IMR-90 (cell line): ENCODE results near the gene DUSP10. TPM values are rescaled to one million over a fixed set of nuclear protein-coding genes. Genes with fewer than 3 reads are reported as not detected.

Experiments
- ATAC-seq: fragments of 200-7000 bp; cut with Tn5 transposase; 2 replicates; pipeline ENCODE4 v1.9.1; 2020; ENCODE audit warnings: low read depth, mild to moderate bottlenecking, moderate library complexity
- BruUV-seq: library from RNA; stranded (reverse); fragments of 400-500 nt; replicated peaks from 2 replicates; lab custom pipeline; 2021; lab: Mats Ljungman, UMichigan
- CTCF ChIA-PET: fragments of 300-600 bp; formaldehyde crosslinking; extraction: SDS; loops from one replicate; lab custom pipeline; 2021; ENCODE audit warnings: antibody characterized with exemption; lab: Yijun Ruan, JAX
- POLR2A ChIA-PET: fragments of 300-600 bp; sonication (Branson Sonifier 250); formaldehyde crosslinking; loops from one replicate; lab custom pipeline; 2022; ENCODE audit warnings: antibody characterized with exemption; ENCODE audit not compliant: unreplicated experiment; lab: Charles Lee
- DNase-seq: peaks from one replicate; pipeline ENCODE4 v3.0.0; 2013
- H2AFZ ChIP-seq: replicated peaks from 2 replicates; pipeline ENCODE3; 2013; ENCODE audit warnings: low read length, mild to moderate bottlenecking; ENCODE audit not compliant: poor library complexity
- H2AK5ac ChIP-seq: 2 replicates; pipeline ENCODE4 v1.6.1; 2013; ENCODE audit warnings: low read depth, low read length, inconsistent platforms
- H2AK9ac ChIP-seq: replicated peaks from 2 replicates; pipeline ENCODE3; 2013; ENCODE audit warnings: mild to moderate bottlenecking, low read depth, low read length, moderate library complexity; ENCODE audit not compliant: poor library complexity
- H2BK120ac ChIP-seq: 2 replicates; pipeline ENCODE4 v1.6.1; 2013; ENCODE audit warnings: low read depth, low read length, inconsistent platforms
- H2BK15ac ChIP-seq: 3 replicates; pipeline ENCODE4 v1.6.1; 2013; ENCODE audit warnings: low read depth, low read length, inconsistent platforms
- H2BK20ac ChIP-seq: 2 replicates; pipeline ENCODE4 v1.6.1; 2013; ENCODE audit warnings: low read depth, mild to moderate bottlenecking, inconsistent platforms, low read length, moderate library complexity
- H2BK5ac ChIP-seq: 2 replicates; pipeline ENCODE4 v1.6.1; 2013; ENCODE audit warnings: mild to moderate bottlenecking, low read depth, low read length, inconsistent platforms; ENCODE audit not compliant: poor library complexity, severe bottlenecking
- H3K14ac ChIP-seq: replicated peaks from 2 replicates; pipeline ENCODE4 v1.6.1; 2013; ENCODE audit warnings: low read depth, low read length, inconsistent platforms
- H3K18ac ChIP-seq: 2 replicates; pipeline ENCODE4 v1.6.1; 2013; ENCODE audit warnings: low read depth, low read length, control low read depth
- H3K23ac ChIP-seq: 2 replicates; pipeline ENCODE4 v1.6.1; 2013; ENCODE audit warnings: low read depth, low read length, inconsistent platforms
- H3K27ac ChIP-seq: 2 replicates; pipeline ENCODE4 v1.5.1; 2013; ENCODE audit warnings: mild to moderate bottlenecking, control low read depth, low read length; ENCODE audit not compliant: insufficient read depth
- H3K27me3 ChIP-seq: 2 replicates; pipeline ENCODE4 v1.6.1; 2013; ENCODE audit warnings: low read length; ENCODE audit not compliant: control insufficient read depth, insufficient read depth
- H3K36me3 ChIP-seq: 2 replicates; pipeline ENCODE4 v1.6.1; 2013; ENCODE audit warnings: low read length, mixed read lengths; ENCODE audit not compliant: control insufficient read depth, insufficient read depth
- H3K4ac ChIP-seq: 2 replicates; pipeline ENCODE4 v1.6.1; 2013; ENCODE audit warnings: low read depth, low read length, inconsistent platforms
- H3K4me1 ChIP-seq: 2 replicates; pipeline ENCODE4 v1.6.1; 2013; ENCODE audit warnings: low read length, mixed read lengths; ENCODE audit not compliant: control insufficient read depth, insufficient read depth
- H3K4me2 ChIP-seq: 2 replicates; pipeline ENCODE4 v1.6.1; 2013; ENCODE audit warnings: low read depth, mild to moderate bottlenecking, control low read depth, low read length, moderate library complexity
- H3K4me3 ChIP-seq: 2 replicates; pipeline ENCODE4 v1.5.1; 2013; ENCODE audit warnings: low read depth, mild to moderate bottlenecking, control low read depth, low read length, moderate library complexity; ENCODE audit not compliant: insufficient read depth
- H3K56ac ChIP-seq: 2 replicates; pipeline ENCODE4 v1.6.1; 2013; ENCODE audit warnings: low read length, inconsistent platforms; ENCODE audit not compliant: insufficient read depth; ENCODE audit errors: extremely low read depth
- H3K79me1 ChIP-seq, 2 experiments: 2 replicates each; pipeline ENCODE4 v1.6.1; 2013; ENCODE audit warnings: low read length in 2 of 2, inconsistent platforms in 1 of 2, low read depth in 1 of 2
- H3K9ac ChIP-seq: 2 replicates; pipeline ENCODE4 v1.6.1; 2013; ENCODE audit warnings: low read depth, low read length, control low read depth
- H3K9me1 ChIP-seq: 2 replicates; pipeline ENCODE4 v1.6.1; 2013; ENCODE audit warnings: low read length, inconsistent platforms; ENCODE audit not compliant: insufficient read depth
- H3K9me3 ChIP-seq: 2 replicates; pipeline ENCODE4 v1.6.1; 2013; ENCODE audit warnings: low read length; ENCODE audit not compliant: control insufficient read depth, insufficient read depth
- H4K20me1 ChIP-seq: 2 replicates; pipeline ENCODE4 v1.6.1; 2013; ENCODE audit warnings: low read length, inconsistent platforms; ENCODE audit not compliant: insufficient read depth
- H4K5ac ChIP-seq: 2 replicates; pipeline ENCODE4 v1.6.1; 2013; ENCODE audit warnings: mild to moderate bottlenecking, low read depth, low read length, control low read depth
- H4K8ac ChIP-seq, 2 experiments: 2 replicates each; pipeline ENCODE4 v1.6.1; 2013; ENCODE audit warnings: low read depth in 2 of 2, low read length in 2 of 2, control low read depth in 1 of 2, inconsistent platforms in 1 of 2
- H4K91ac ChIP-seq: 2 replicates; pipeline ENCODE4 v1.6.1; 2013; ENCODE audit warnings: low read depth, low read length, inconsistent platforms; ENCODE audit not compliant: insufficient read depth
- BHLHE40 ChIP-seq: fragments of 150-350 bp; IDR thresholded peaks from 2 replicates; pipeline ENCODE4 v1.6.1; 2016; ENCODE audit warnings: mild to moderate bottlenecking, low read depth, low read length
- CEBPB ChIP-seq: IDR thresholded peaks from 2 replicates; pipeline ENCODE4 v1.6.1; 2012; ENCODE audit warnings: low read depth, low read length, improper control_type of control experiment
- CHD1 ChIP-seq: IDR thresholded peaks from 2 replicates; pipeline ENCODE4 v1.6.1; 2012; ENCODE audit warnings: low read depth, low read length, improper control_type of control experiment
- CTCF ChIP-seq: conservative IDR thresholded peaks from 2 replicates; pipeline ENCODE4 v1.5.1; 2012; ENCODE audit warnings: mild to moderate bottlenecking, low read depth, low read length, improper control_type of control experiment
- ELK1 ChIP-seq: fragments of 150-350 bp; IDR thresholded peaks from 2 replicates; pipeline ENCODE4 v1.6.1; 2016; ENCODE audit warnings: low read depth, mild to moderate bottlenecking, low read length, moderate library complexity, borderline replicate concordance
- FOS ChIP-seq: fragments of 150-350 bp; IDR thresholded peaks from 2 replicates; pipeline ENCODE4 v1.6.1; 2016; ENCODE audit warnings: low read depth, low read length
- MAZ ChIP-seq: IDR thresholded peaks from 2 replicates; pipeline ENCODE4 v1.6.1; 2012; ENCODE audit warnings: low read depth, mild to moderate bottlenecking, low read length, improper control_type of control experiment, moderate library complexity, borderline replicate concordance
- MXI1 ChIP-seq: IDR thresholded peaks from 2 replicates; pipeline ENCODE4 v1.6.1; 2012; ENCODE audit warnings: low read depth, mild to moderate bottlenecking, low read length, moderate library complexity, borderline replicate concordance
- NFE2L2 ChIP-seq: fragments of 150-350 bp; IDR thresholded peaks from 2 replicates; pipeline ENCODE4 v1.6.1; 2016; ENCODE audit warnings: low read depth, mild to moderate bottlenecking, low read length
- POLR2A ChIP-seq: IDR thresholded peaks from 2 replicates; pipeline ENCODE4 v1.6.1; 2012; ENCODE audit warnings: mild to moderate bottlenecking, low read depth, low read length
- RAD21 ChIP-seq: IDR thresholded peaks from 2 replicates; pipeline ENCODE4 v1.6.1; 2012; ENCODE audit warnings: low read length, improper control_type of control experiment
- RCOR1 ChIP-seq: IDR thresholded peaks from 2 replicates; pipeline ENCODE4 v1.6.1; 2012; ENCODE audit warnings: mild to moderate bottlenecking, low read length, improper control_type of control experiment; ENCODE audit not compliant: insufficient replicate concordance
- RFX5 ChIP-seq: IDR thresholded peaks from 2 replicates; pipeline ENCODE4 v1.8.0; 2012; ENCODE audit warnings: low read depth, mild to moderate bottlenecking, low read length, moderate library complexity
- dilution Hi-C: fragments of 300-500 bp; cut with HindIII; formaldehyde crosslinking; loops from one replicate; pipeline ENCODE4 v1.14.3; 2018; ENCODE audit warnings: low sequenced_read_pairs; ENCODE audit not compliant: unreplicated experiment
- in situ Hi-C: fragments of 300-500 bp; cut with MboI; formaldehyde crosslinking; loops from 3 replicates; pipeline ENCODE4 v1.14.3; 2019; ENCODE audit warnings: low sequenced_read_pairs, inconsistent platforms, mixed read lengths
- intact Hi-C: fragments of 100-400 bp; cut with micrococcal nuclease; formaldehyde crosslinking; loops from 2 replicates; pipeline ENCODE4 v1.10.0; 2022
- polyA plus RNA-seq, 3 experiments: library from polyadenylated mRNA; depleted of rRNA; stranded (reverse); fragments of >200 nt; gene quantifications; 2 replicates each; pipeline ENCODE4 v1.2.3, GENCODE V29; 2012; ENCODE audit warnings: low replicate concordance in 1 of 3
- total RNA-seq: library from RNA; depleted of rRNA; stranded (reverse); fragments of >200 nt; gene quantifications from 2 replicates; pipeline ENCODE4 v1.2.3, GENCODE V29; 2012
- TF ChIP-seq, protein P1 (sequence below): fragments of 150-350 bp; IDR thresholded peaks from 2 replicates; pipeline ENCODE4 v1.6.1; 2017; ENCODE audit warnings: mild to moderate bottlenecking, antibody characterized with exemption, low read length, low read depth

DUSP10 gene
- total and polyA plus RNA-seq, 2 of the 4 experiments (the other 2 are of a cell fraction): 41.7 to 59.1 TPM

- no peak overlapping the region for H2AK9ac ChIP-seq
- no peak overlapping the region for H4K8ac ChIP-seq
- H3K14ac ChIP-seq: no peak overlapping the region
- CTCF ChIA-PET: interaction anchor here (0.8 kb wide), 1 partner anchor 17 kb away, joined by 3 read pairs; no protein-coding TSS in a partner anchor
- no peak overlapping the region for H4K5ac ChIP-seq
- TF ChIP-seq POLR2A (no peak), CHD1 (no peak), CEBPB (no peak), RAD21 (no peak), MXI1 (no peak), MAZ (no peak), RCOR1 (no peak), NFE2L2 (no peak), RFX5 (no peak), FOS (no peak), ELK1 (no peak), BHLHE40 (no peak), CTCF (no peak)
- TF ChIP-seq, protein P1, sequence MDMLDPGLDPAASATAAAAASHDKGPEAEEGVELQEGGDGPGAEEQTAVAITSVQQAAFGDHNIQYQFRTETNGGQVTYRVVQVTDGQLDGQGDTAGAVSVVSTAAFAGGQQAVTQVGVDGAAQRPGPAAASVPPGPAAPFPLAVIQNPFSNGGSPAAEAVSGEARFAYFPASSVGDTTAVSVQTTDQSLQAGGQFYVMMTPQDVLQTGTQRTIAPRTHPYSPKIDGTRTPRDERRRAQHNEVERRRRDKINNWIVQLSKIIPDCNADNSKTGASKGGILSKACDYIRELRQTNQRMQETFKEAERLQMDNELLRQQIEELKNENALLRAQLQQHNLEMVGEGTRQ: no peak
- no peak overlapping the region for H3K4me3 ChIP-seq
- no peak overlapping the region for H2BK5ac ChIP-seq
- 0 out of 4 replicates have a peak, but pooled peaks cover 0 to 8% of the 10 kb centered on the region in 2 experiments for H3K79me1 ChIP-seq
- no peak overlapping the region for H3K56ac ChIP-seq
- POLR2A ChIA-PET: no interaction called here
- in situ Hi-C loops (no loop called here), dilution Hi-C loops (no loop called here), intact Hi-C loops (no loop called here)
- H4K91ac ChIP-seq: no peak overlapping the region
- peaks cover 7% of the 10 kb centered on the region; the same call in 1 of the 2 replicates for H3K9me1 ChIP-seq
- H3K4me2 ChIP-seq: no peak overlapping the region
- H2BK120ac ChIP-seq: no peak overlapping the region
- H3K18ac ChIP-seq: no peak overlapping the region
- H3K4me1 ChIP-seq: peaks cover 11% of the 10 kb centered on the region
- H3K36me3 ChIP-seq: peaks cover 3% of the 10 kb centered on the region; the same call in 1 of the 2 replicates
- DNase-seq (no peak), ATAC-seq (no peak)
- no TSS peak for BruUV-seq
- no peaks in the 10 kb centered on the region for H4K20me1 ChIP-seq
- H3K27ac ChIP-seq: no peak overlapping the region
- no peak overlapping the region for H2AFZ ChIP-seq
- H3K27me3 ChIP-seq: no peaks in the 10 kb centered on the region
- no peak overlapping the region for H3K9ac ChIP-seq
- H3K23ac ChIP-seq: no peak overlapping the region
- no peak overlapping the region for H3K4ac ChIP-seq
- no peak overlapping the region for H2BK15ac ChIP-seq
- H3K9me3 ChIP-seq: peaks cover 3% of the 10 kb centered on the region
- H2AK5ac ChIP-seq: no peak overlapping the region
- no peak overlapping the region for H2BK20ac ChIP-seq
These were observed 47.8 kb downstream of the DUSP10 start for GRCh38 chr1:221694109-221694508.
